Posterior vena cava (tissue), 2 donors: ENCODE results near the gene CFAP20DC. TPM values are rescaled to one million over a fixed set of nuclear protein-coding genes. Genes with fewer than 3 reads are reported as not detected.
"Not testable (repeated sequence)": the region's sequence is repeated elsewhere in the genome, so short reads cannot be mapped to it uniquely, and the experiment has no call there.

ENCODE experiments used
- DNase-seq: peaks from one replicate; pipeline ENCODE4 v3.0.0-alpha.2; 2020; ENCODE audit warnings: low spot score
- intact Hi-C, 2 donors: fragments of 100-400 bp; cut with DNase I; formaldehyde crosslinking; loops; one replicate each; pipeline versions ENCODE4 v1.14.1 to v1.14.2; 2022 to 2023
- total RNA-seq, 2 donors: library from RNA; stranded (reverse); fragmentation: NEBNext Ultra II Directional; extraction: Animal tissue kit (Norgen Biotek cat#: 25700); gene quantifications; one replicate each; pipeline ENCODE4 v1.2.1, GENCODE V29; 2021
- donor health status: DM: yes; HTN: yes; CAD: no.
- donor health status: DM: yes; HTN: yes; CAD: no.

CFAP20DC gene
- total RNA-seq, 2 donors from 2014 or later = 0.65 TPM; not detected in 1

DNA sequence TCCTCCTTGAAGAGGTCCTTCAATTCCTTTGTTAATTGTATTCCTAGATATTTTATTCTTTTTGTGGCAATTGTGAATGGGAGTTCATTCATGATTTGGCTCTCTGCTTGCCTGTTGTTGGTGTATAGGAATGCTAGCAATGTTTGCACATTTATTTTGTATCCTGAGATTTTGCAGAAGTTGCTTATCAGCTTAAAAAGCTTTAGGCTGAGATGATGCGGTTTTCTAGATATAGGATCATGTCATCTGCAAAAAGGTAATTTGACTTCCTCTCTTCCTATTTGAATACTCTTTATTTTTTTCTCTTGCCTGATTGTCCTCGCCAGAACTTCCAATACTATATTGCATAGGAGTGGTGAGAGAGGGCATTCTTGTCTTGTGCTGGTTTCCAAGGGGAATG is 157.3 kb downstream of the CFAP20DC start:
- intact Hi-C loops, DNase-seq: not testable (repeated sequence)

DNA sequence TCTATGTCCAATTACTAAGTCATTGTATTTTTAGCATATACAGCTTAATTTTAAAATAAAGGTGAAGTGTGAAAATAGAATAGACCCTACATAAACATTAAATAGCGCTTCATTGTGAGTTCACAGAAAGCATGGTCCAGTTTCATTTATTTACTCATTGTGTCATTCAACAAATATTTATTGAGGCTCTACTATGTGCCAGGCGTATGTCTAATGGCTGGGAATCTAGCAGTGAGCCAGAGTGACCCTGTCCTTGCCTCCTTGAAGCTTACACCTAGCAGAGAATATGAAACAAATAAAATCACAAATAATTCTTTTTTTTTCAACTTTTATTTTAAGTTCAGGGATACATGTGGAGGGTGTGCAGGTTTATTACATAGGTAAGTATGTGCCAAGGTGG is 161.7 kb downstream of the CFAP20DC start:
- intact Hi-C loops = no loop called here
- no peak for DNase-seq

GRCh38 chr3:58884453-58884852 is 165.4 kb downstream of the CFAP20DC start:
- no peak for DNase-seq
- intact Hi-C loops = no loop called here

GRCh38 chr3:58880182-58880581 is 169.6 kb downstream of the CFAP20DC start:
- DNase-seq = no peak
- intact Hi-C loops = no loop called here

GRCh38 chr3:58874795-58875194 is 175.0 kb downstream of the CFAP20DC start:
- no peak for DNase-seq
- intact Hi-C loops = no loop called here

DNA sequence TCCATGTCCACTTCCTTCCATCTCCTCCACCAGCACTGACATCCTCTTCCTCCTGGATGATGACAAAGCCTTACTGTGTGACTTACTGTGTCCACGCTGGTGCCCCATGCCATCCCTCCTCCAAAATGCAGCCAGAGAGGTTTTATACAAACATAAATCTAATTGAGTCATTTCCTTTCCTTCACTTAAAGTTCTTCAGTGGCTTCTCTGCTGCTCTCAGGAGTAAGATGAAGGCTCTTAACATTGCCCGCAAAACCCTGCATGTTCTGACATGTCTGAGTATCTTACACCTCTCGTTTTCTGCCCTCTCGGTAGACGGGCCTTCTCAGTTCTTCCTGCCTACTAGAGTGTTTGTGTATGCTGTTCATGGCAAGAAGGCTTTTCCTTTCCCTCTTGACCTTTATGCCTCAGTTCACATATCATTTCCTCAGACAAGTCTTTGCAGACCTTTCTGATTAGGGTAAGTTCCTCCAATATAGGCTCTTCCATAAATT is 175.5 kb downstream of the CFAP20DC start:
- DNase-seq = no peak
- intact Hi-C loops = no loop called here

DNA sequence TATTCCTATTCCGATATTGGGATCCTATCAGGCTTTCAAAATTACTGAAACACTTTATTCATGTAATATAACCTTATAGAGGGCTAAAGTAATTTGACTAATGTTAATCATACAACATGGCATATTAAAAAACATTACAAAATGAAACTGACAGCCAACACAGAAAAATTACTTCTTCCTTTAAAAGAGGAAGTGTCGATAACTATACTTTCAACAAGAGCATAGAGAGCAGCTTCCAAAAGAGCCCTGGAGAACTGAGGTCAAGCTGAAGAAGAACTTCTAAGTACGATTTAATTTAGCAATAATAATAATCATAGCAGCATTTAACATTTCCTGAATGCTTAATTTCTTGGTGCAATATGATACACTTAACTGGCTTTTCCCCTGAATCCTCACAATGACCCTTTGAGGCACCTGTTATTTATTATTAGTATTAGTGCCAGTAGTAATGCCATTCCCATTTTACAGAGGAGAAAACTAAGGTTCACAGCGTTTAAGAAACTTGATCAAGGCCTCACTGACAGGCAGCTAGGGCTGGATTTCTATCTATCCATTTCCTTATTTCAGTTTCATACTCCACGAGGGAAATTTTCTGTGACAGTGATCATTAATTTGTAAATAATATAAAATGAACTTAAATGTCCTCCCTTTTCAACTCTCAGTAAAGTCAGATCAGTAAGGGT is 181.6 kb downstream of the CFAP20DC start:
- intact Hi-C loops = no loop called here

GRCh38 chr3:58867621-58868020 is 182.2 kb downstream of the CFAP20DC start:
- no peak for DNase-seq
- intact Hi-C loops = no loop called here

More for the DNA sequence above, 181.6 kb downstream of the CFAP20DC start:
- no peak for DNase-seq

DNA sequence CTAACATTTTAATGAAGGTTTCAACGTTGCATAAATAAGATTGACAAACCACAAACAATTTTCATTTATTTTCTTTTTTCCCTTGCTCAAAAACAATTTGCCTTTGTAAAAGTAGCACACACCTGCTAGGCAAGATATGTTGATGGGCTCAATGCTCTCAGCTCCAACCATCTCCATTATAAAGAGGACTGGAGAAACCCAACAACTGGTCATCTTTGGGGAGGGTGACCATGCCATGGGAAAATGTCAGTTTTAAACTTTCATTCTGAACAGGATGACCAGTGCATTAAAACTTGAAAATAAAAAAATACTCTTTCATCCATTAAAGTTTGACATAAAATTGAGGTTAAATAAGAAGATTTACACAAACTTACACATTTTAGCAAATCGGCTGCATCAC is 183.7 kb downstream of the CFAP20DC start:
- intact Hi-C loops = no loop called here
- no peak for DNase-seq

DNA sequence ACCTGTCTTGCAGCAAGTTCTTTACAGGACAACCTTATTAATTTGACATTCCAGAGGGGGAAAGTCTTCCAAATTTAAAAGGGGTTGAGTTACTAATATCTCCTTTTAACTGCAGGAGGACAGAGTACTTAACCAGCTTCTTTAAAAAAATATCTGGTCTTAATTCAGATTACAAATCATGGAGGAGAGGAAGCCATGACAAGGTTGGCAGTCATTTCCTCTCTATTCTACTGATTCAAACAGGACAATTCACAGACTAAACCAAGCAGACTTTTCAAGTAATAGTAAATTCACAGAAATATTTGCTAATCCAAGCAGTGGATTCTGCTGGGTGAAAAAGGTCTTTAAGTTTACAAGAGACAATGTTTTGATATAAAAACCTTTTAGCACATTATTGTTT is 185.3 kb downstream of the CFAP20DC start:
- DNase-seq = no peak
- intact Hi-C loops = no loop called here

GRCh38 chr3:58863206-58863605 is 186.6 kb downstream of the CFAP20DC start:
- no peak for DNase-seq
- intact Hi-C loops = no loop called here

- DNase-seq = no peak
- intact Hi-C loops = no loop called here
Observed at GRCh38 chr3:58861551-58861950, 188.3 kb downstream of the CFAP20DC start.

GRCh38 chr3:58858126-58858525 is 191.7 kb downstream of the CFAP20DC start:
- DNase-seq = no peak
- intact Hi-C loops = no loop called here

DNA sequence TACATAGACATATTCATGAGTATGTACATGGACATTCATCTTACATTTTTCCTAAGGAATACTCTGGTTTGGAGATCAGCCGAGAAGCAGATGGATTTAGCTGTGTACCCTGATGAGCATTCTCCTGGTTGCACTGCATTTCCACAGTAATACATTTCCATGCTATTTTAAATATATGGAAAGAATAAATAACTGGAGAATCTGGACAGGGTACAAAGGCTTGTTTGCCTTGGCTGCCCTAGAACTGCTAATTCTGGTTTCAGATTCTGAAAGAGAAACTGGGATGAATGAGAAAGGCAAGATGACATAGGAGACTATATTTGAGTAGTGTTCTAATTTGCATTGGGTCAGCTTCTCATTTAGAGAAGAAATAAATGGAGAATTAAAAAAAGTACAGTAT is 192.4 kb downstream of the CFAP20DC start:
- no peak for DNase-seq

GRCh38 chr3:58848826-58849225 is 201.0 kb downstream of the CFAP20DC start:
- no peak for DNase-seq
- intact Hi-C loops = no loop called here

More for the DNA sequence above, 192.4 kb downstream of the CFAP20DC start:
- intact Hi-C loops = no loop called here

DNA sequence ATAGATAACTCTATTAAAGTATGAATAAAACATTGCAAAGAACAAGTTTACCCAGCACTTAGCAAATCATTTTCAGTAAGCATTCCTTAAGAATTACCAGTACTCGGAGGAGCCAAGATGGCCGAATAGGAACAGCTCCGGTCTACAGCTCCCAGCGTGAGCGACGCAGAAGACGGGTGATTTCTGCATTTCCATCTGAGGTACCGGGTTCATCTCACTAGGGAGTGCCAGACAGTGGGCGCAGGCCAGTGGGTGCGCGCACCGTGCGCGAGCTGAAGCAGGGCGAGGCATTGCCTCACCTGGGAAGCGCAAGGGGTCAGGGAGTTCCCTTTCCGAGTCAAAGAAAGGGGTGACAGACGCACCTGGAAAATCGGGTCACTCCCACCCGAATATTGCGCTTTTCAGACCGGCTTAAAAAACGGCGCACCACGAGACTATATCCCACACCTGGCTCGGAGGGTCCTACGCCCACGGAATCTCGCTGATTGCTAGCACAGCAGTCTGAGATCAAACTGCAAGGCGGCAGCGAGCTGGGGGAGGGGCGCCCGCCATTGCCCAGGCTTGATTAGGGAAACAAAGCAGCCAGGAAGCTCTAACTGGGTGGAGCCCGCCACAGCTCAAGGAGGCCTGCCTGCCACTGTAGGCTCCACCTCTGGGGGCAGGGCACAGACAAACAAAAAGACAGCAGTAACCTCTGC is 207.6 kb downstream of the CFAP20DC start:
- intact Hi-C loops, DNase-seq: not testable (repeated sequence)

DNA sequence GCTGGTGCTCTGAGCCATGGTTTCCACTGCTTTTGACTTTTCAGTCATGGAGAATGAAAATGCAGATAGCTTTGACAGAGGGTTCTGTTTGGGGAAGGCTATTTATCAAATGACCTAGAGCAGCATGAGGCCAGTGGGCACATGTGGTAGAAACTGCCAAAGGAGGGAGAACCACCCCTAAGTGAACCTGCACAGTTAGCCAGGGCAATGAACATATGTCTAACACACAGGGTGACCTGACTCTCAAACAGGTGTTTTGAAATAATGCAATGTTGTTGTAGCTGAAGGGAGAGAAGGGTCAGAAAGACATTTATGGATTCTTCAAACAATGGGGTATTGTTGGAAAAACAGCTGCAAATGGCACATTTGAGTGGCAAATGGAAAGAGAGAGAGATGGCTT is 208.9 kb downstream of the CFAP20DC start:
- no peak for DNase-seq
- intact Hi-C loops = no loop called here

- DNase-seq = no peak
- intact Hi-C loops = no loop called here
Observed at GRCh38 chr3:58839964-58840363, 209.9 kb downstream of the CFAP20DC start.

DNA sequence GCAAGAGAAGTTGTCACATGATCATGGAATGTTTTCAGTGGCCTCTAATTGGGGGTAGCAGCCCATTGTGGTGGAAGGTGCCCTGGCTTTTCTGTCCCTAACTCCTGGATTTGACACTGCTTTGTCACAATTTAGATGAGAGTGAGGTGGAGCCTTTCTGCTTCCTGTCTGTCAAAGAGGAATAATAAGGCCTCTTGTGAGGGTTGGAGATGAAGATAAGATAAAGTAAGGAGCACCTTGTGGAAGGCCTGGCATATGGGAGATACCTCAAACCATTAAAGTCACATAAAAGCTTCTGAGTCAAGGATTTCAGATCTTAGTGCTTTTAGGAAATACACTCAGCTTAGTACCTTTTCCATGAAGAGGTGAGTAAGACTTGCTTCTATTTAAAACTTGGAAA is 210.6 kb downstream of the CFAP20DC start:
- DNase-seq = no peak
- intact Hi-C loops = no loop called here

DNA sequence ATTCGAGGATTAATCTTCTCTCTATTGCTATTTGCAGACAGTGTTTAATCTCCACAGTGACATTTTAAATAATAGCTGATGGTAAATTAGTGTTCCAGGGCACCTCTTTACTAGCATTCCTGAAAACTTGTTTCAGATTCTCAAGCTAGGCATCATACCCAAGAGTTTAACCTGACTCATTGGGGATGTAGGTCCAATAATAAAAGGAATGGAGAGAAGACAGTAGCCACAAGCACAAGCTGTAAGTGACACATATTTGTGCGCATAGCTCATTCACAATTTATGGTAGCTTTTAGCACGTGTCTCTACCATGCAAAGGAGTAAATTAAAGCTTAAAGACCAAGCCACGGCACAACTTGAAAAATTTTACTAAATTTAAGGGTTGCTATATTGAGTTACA is 212.0 kb downstream of the CFAP20DC start:
- no peak for DNase-seq

More for the DNA sequence above, 212.0 kb downstream of the CFAP20DC start:
- intact Hi-C loops = no loop called here
